Osteocyte (in vitro differentiated cells): ENCODE data around the gene DNAJB11. TPM values are rescaled to one million over a fixed set of nuclear protein-coding genes. Genes with fewer than 3 reads are reported as not detected.

ENCODE experiments used
- DNase-seq: peaks from one replicate; pipeline ENCODE4 v3.0.0; 2021; ENCODE audit warnings: mixed read lengths; ENCODE audit not compliant: unreplicated experiment; ENCODE audit errors: extremely low spot score
- H3K27ac Mint-ChIP-seq: one replicate; pipeline ENCODE4 v1.8.0; 2021; ENCODE audit warnings: mild to moderate bottlenecking, mixed read lengths; ENCODE audit not compliant: unreplicated experiment
- H3K27me3 Mint-ChIP-seq: one replicate; pipeline ENCODE4 v1.8.0; 2021; ENCODE audit warnings: mixed read lengths; ENCODE audit not compliant: unreplicated experiment
- H3K36me3 Mint-ChIP-seq: one replicate; pipeline ENCODE4 v1.8.0; 2021; ENCODE audit warnings: mixed read lengths; ENCODE audit not compliant: unreplicated experiment
- H3K4me1 Mint-ChIP-seq: one replicate; pipeline ENCODE4 v1.8.0; 2021; ENCODE audit warnings: mixed read lengths; ENCODE audit not compliant: unreplicated experiment
- H3K4me3 Mint-ChIP-seq: one replicate; pipeline ENCODE4 v1.8.0; 2021; ENCODE audit warnings: mild to moderate bottlenecking, moderate library complexity, mixed read lengths; ENCODE audit not compliant: unreplicated experiment
- H3K9me3 Mint-ChIP-seq: one replicate; pipeline ENCODE4 v1.8.0; 2021; ENCODE audit warnings: mixed read lengths; ENCODE audit not compliant: unreplicated experiment
- total RNA-seq: library from RNA; stranded (reverse); gene quantifications from 2 replicates; pipeline ENCODE4 v1.2.1, GENCODE V29; 2021
- TF ChIP-seq, protein P1 (sequence below): fragments of 200-600 bp; sonication (generic); IDR thresholded peaks from 2 replicates; pipeline ENCODE4 v1.5.0; 2021; ENCODE audit warnings: antibody characterized with exemption, mild to moderate bottlenecking, moderate library complexity

The DNAJB11 gene
- total RNA-seq, 1 donor from 2014 or later, result 75.8 TPM

DNA sequence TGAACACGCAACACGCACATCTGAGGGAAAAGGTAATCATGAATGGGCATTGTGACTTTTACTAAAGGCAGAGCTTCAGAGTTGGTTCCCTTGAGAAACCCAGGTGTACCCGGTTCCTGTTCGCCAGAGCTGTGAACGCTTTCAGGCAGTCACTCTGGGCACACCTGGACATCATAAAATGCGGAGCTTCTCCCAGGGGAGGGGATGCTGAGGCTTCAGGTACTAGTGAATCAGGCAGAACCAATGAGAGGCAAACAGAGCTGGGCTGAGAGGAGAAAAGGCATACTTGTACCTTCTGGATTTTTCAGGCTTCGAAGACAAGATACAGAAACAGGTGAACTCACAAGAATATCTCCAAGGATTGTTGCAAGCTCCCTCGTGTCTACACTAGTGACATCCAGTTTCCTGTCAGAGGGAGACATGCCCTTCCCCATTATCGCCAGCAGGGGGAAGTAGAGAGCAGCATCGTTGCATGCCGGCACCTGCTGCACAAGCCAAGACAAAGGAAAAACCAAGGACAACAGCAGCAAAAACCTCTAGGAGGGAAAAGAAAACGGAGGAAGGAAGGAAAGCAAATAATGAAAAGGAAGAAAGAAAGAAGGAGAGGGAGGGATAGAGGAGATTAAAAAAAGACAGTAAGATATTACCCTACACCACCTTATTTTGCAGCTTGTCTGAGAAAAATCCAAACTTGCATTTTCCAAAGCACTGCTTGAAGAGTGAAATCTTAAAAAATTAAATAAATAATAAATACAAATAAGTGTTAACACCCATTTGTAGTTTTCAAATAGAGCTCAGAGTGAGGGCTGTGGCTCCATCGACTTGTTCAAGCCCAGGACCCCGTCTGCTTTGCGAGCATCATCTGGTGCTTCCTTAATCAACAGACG lies 44.3 kb downstream of the DNAJB11 start:
- H3K36me3 Mint-ChIP-seq, result no peaks in the 10 kb centered on the region
- H3K27ac Mint-ChIP-seq, result no peak overlapping the region
- H3K4me3 Mint-ChIP-seq, result no peak overlapping the region
- H3K4me1 Mint-ChIP-seq, result peaks cover 20% of the 10 kb centered on the region
- H3K9me3 Mint-ChIP-seq, result no peaks in the 10 kb centered on the region
- H3K27me3 Mint-ChIP-seq, result peaks cover 27% of the 10 kb centered on the region
- TF ChIP-seq, protein P1, sequence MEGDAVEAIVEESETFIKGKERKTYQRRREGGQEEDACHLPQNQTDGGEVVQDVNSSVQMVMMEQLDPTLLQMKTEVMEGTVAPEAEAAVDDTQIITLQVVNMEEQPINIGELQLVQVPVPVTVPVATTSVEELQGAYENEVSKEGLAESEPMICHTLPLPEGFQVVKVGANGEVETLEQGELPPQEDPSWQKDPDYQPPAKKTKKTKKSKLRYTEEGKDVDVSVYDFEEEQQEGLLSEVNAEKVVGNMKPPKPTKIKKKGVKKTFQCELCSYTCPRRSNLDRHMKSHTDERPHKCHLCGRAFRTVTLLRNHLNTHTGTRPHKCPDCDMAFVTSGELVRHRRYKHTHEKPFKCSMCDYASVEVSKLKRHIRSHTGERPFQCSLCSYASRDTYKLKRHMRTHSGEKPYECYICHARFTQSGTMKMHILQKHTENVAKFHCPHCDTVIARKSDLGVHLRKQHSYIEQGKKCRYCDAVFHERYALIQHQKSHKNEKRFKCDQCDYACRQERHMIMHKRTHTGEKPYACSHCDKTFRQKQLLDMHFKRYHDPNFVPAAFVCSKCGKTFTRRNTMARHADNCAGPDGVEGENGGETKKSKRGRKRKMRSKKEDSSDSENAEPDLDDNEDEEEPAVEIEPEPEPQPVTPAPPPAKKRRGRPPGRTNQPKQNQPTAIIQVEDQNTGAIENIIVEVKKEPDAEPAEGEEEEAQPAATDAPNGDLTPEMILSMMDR, result peak; percentile 96
- DNase-seq, result peak; percentile 91

DNA sequence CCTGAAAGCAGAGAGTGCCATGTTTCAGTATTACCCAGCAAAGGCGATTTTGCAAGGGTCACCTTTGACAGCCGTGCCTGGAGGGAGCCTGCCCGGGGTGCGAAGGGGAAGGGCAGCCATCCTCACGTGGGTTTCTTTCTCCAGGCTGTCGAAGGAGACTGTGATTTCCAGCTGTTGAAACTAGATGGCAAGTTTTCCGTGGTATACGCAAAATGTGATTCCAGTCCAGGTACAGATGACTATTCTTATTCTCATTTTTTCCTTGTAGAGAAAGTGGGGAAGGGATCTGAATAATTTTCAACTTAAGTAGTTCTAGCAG lies 45.7 kb downstream of the DNAJB11 start:
- Mint-ChIP-seq H3K27ac (no peak overlapping the region), H3K4me1 (peaks cover 20% of the 10 kb centered on the region), H3K4me3 (no peak overlapping the region), H3K9me3 (no peaks in the 10 kb centered on the region), H3K36me3 (no peaks in the 10 kb centered on the region), H3K27me3 (peaks cover 31% of the 10 kb centered on the region)
- no peak for DNase-seq
- TF ChIP-seq, protein P1, result no peak

DNA sequence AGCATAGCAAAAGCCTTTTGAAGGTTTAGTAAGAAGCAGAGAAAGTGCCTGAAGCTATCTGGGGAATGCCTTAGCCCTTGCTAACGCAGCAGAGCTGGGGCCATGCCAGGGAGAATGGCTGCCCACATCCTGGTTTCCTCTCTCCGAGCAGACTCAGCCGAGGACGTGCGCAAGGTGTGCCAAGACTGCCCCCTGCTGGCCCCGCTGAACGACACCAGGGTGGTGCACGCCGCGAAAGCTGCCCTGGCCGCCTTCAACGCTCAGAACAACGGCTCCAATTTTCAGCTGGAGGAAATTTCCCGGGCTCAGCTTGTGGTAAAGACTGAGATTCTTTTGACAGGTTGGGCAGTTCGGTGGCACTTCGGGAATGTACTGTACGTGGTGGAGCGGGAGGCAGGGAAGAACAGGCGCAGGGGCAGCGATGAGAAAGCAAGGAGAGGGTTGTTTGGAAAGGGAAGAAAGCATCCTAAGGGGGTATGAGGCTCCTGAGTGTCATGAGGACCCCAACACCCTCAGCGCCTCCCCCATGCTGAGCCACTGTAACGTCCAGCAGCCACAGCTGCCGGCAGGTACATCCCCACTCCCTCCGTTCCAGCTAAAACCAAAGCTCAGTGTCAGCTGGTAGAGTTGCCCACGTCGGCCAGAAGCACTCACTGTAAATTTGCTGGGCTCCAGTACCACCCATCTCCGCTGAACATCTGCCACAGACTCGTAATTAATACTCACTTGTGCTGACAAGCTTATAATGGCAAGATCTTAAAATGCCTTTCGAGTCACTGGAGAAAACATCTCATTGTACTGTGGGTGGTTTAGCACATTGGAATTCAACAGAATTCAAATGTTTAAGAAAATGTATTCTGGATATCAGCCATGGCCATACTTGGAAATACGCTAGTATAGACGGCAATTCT lies 46.8 kb downstream of the DNAJB11 start:
- Mint-ChIP-seq H3K4me1 (peaks cover 20% of the 10 kb centered on the region), H3K36me3 (no peaks in the 10 kb centered on the region), H3K27ac (no peak overlapping the region), H3K4me3 (peak overlapping the region; percentile 56), H3K27me3 (peaks cover 28% of the 10 kb centered on the region), H3K9me3 (no peaks in the 10 kb centered on the region)
- DNase-seq, result peak; percentile 92
- TF ChIP-seq, protein P1, result peak; percentile 92

DNA sequence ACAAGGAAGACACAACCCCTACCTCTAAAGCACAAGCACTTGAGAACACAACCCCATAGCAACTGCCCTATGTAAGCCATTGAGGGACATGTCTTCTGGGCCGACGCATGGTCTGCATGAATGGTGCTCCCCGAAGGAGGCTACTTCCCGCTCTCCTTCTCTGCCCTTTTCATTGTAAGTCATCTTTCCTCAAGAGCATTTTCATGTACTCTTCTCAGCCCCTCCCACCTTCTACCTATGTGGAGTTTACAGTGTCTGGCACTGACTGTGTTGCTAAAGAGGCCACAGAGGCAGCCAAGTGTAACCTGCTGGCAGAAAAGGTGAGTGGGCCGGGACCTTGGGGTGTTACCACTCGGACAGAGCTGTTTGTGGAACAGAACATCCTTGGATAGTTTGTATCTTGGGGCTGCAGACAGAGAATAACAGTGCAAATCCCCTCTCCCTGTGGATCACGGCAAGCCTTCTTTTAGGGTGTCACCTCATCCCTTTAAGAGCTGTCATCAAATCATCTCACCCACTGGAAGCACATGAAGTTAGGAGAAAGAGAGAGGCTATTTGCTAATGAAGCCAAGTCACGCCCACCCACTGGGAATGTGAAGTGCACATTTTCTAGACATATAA lies 47.9 kb downstream of the DNAJB11 start:
- Mint-ChIP-seq H3K27ac (no peak overlapping the region), H3K4me3 (no peak overlapping the region), H3K36me3 (no peaks in the 10 kb centered on the region), H3K4me1 (peaks cover 17% of the 10 kb centered on the region), H3K9me3 (no peaks in the 10 kb centered on the region), H3K27me3 (peaks cover 27% of the 10 kb centered on the region)
- TF ChIP-seq, protein P1, result no peak
- DNase-seq, result no peak
